HG02885 (cell line): ENCODE measurements around the gene CDC123.
"Not testable (repeated sequence)": the region's sequence is repeated elsewhere in the genome, so short reads cannot be mapped to it uniquely, and the experiment has no call there.

ENCODE experiments used
- ATAC-seq: cut with Tn5 transposase; IDR thresholded peaks from one replicate; pipeline ENCODE4 v1.9.1; 2021; ENCODE audit warnings: mild to moderate bottlenecking; ENCODE audit not compliant: unreplicated experiment, poor library complexity

The CDC123 gene

GRCh38 chr10:12279281-12279680, 83.3 kb downstream of the CDC123 start:
- no peak for ATAC-seq

- no peak for ATAC-seq
Observed at GRCh38 chr10:12287772-12288171, 91.8 kb downstream of the CDC123 start.

GRCh38 chr10:12297784-12298183, 101.8 kb downstream of the CDC123 start:
- not testable (repeated sequence) for ATAC-seq

GRCh38 chr10:12299222-12299965, 103.4 kb downstream of the CDC123 start:
- no peak for ATAC-seq
